ENCODE data around the gene SAA2. TPM values are rescaled to one million over a fixed set of nuclear protein-coding genes. Genes with fewer than 3 reads are reported as not detected.
"Not testable (repeated sequence)": the region's sequence is repeated elsewhere in the genome, so short reads cannot be mapped to it uniquely, and the experiment has no call there.

SAA2 gene
- total RNA-seq (1 to 10 TPM in 1 of 4 donors, under 1 TPM in 2, not detected in 1; 0.59 to 5.5 (median 0.97) TPM), polyA plus RNA-seq (14.9 TPM)
- long read RNA-seq, donor 1 = 0 reads
- long read RNA-seq, donor 2 = 0 reads
- long read RNA-seq, donor 3 = 0 reads
- long read RNA-seq, donor 4 = 0 reads

DNA sequence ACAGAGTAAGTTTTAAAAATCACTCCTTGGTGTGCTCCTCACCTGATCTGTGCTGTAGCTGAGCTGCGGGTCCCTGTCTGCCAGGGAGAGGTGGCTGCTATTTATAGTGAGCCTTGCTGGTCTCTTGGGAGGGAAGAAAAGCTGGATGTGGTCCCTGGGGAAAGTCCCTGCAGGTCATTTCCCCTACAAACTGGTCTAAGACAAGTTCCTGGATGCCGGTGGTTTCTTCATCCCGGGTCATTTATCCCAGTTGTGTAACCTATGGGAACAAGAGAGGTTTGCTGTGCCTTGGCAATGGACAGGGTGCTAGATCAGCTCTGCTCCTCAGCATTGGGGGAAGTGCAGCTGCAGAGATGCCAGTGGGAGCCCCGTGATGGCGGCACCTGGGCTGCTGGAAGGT is at the start of gene SAA2:
Gene SAA2, minus strand, starts transcription at position 108 of the 400 bp plus-strand sequence. CDS start 657 bp downstream, outside the sequence.
- 64% methylated on average over 5 of the region's 5 CpGs for WGBS
- H3K9me3 ChIP-seq (ENCODE audit: control insufficient read depth, low read length) = no peaks in the 10 kb centered on the region
- DNase-seq = no peak
- intact Hi-C loops (cut with DNase I) = no loop called here
- H3K4me1 ChIP-seq (ENCODE audit: control insufficient read depth, insufficient read depth, low read length) = no peaks in the 10 kb centered on the region
- no peak within 1 kb of the TSS for H3K4me3 ChIP-seq (ENCODE audit: low read length)
- H3K27ac ChIP-seq (ENCODE audit: low read length) = no peak within 1 kb of the TSS
- no peaks in the 10 kb centered on the region for H3K27me3 ChIP-seq (ENCODE audit: control insufficient read depth, insufficient read depth)
- no peak for ATAC-seq

DNA sequence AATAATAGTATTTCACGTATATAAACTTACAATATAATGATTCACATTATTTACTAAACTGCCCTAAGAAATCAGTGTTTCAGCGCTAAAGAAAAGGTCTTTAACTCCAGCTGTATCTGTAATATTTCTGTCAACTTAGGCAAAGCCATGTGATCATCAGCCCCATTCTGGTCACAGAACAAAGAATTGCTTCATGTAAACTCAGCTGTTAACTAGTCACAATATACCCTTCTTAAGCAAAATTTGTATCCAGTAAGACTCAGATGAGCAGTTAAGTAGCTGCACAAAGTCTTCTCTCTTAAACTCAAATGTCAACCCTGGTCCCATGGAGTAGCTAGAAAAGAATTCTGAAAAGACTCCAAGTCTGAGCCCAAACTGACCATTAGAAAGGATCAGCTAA is 46.8 kb upstream of the SAA2 start:
- DNase-seq (no peak), ATAC-seq (no peak)
- intact Hi-C loops (cut with DNase I) = no loop called here
- 90% methylated on average over 2 of the region's 2 CpGs for WGBS
- no peaks in the 10 kb centered on the region for H3K9me3 ChIP-seq (ENCODE audit: control insufficient read depth, low read length)
- H3K4me3 ChIP-seq (ENCODE audit: low read length) = no peak overlapping the region
- no peaks in the 10 kb centered on the region for H3K27me3 ChIP-seq (ENCODE audit: control insufficient read depth, insufficient read depth)
- H3K4me1 ChIP-seq (ENCODE audit: control insufficient read depth, insufficient read depth, low read length) = no peaks in the 10 kb centered on the region
- no peak overlapping the region for H3K27ac ChIP-seq (ENCODE audit: low read length)

DNA sequence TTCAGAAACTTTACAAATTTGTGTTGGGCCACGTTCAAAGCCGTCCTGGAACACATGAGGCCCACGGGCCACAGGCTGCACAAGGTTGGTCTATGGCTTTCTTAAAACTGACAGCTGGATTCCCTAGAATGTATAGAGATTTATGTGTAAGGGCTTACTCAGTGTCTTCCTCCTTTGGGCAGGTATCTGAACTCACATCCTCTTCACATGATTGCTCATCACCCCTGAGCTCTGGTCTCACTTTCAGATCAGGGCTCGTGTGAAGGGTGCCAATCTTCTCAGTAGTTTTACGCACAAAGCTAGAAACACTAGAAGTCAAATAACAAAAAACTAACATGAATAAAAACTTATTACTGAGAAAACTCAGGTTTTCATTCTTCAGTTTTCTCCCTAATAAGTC is 46.4 kb upstream of the SAA2 start:
- no peaks in the 10 kb centered on the region for H3K9me3 ChIP-seq (ENCODE audit: control insufficient read depth, low read length)
- no peak overlapping the region for H3K27ac ChIP-seq (ENCODE audit: low read length)
- no peaks in the 10 kb centered on the region for H3K4me1 ChIP-seq (ENCODE audit: control insufficient read depth, insufficient read depth, low read length)
- H3K27me3 ChIP-seq (ENCODE audit: control insufficient read depth, insufficient read depth) = no peaks in the 10 kb centered on the region
- 95% methylated on average over 5 of the region's 5 CpGs for WGBS
- ATAC-seq = no peak
- intact Hi-C loops (cut with DNase I) = no loop called here
- H3K4me3 ChIP-seq (ENCODE audit: low read length) = no peak overlapping the region
- DNase-seq = no peak

DNA sequence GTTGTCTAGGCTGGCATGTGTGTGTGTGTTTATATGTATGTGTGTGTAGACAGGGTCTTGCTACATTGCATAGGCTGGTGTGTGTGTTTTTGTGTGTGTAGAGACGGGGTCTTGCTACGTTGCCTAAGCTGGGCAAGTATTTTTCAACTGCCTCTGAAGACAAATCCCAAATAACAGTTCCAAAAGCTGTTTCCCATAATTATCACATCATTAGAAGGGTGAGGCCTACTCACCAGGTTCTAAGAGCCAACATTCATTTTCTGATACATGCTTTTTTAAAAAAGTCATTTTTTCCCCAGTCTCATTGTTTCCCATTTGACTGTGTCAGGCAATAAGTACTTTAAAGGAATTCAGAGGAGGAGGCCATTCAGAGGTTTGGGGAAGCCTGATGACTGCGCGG is 40.4 kb upstream of the SAA2 start:
- H3K27me3 ChIP-seq (ENCODE audit: control insufficient read depth, insufficient read depth) = no peaks in the 10 kb centered on the region
- WGBS = 98% methylated on average over 4 of the region's 4 CpGs

DNA sequence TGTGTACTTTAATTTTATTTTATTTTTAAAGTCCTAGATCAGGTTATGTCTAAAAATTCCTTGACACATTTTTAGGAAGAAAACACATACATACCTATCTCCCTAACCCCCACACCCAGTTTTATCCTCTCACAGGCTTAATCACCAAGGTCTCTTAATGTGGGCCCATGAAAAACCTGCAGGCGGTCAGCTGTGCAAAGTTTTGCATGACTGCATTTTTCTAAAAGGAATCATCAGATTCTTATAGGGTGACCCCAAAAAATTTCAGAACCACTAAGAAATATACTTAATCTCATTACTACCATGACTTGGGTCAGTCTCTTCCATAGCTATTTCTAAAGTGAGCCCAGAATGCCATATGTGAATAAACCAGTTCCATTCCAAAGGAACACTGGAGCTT is 37.4 kb upstream of the SAA2 start:
- intact Hi-C loops (cut with DNase I) = no loop called here
- Histone ChIP-seq H3K27ac (ENCODE audit: low read length) (no peak overlapping the region), H3K4me1 (ENCODE audit: control insufficient read depth, insufficient read depth, low read length) (no peaks in the 10 kb centered on the region), H3K9me3 (ENCODE audit: control insufficient read depth, low read length) (no peaks in the 10 kb centered on the region), H3K4me3 (ENCODE audit: low read length) (no peak overlapping the region), H3K27me3 (ENCODE audit: control insufficient read depth, insufficient read depth) (no peaks in the 10 kb centered on the region)
- ATAC-seq (no peak), DNase-seq (no peak)
- WGBS = 98% methylated on average over 1 of the region's 1 CpG

More for the DNA sequence above, 40.4 kb upstream of the SAA2 start:
- intact Hi-C loops (cut with DNase I) = no loop called here
- no peak for ATAC-seq
- DNase-seq = no peak
- Histone ChIP-seq H3K4me3 (ENCODE audit: low read length) (no peak overlapping the region), H3K9me3 (ENCODE audit: control insufficient read depth, low read length) (no peaks in the 10 kb centered on the region), H3K4me1 (ENCODE audit: control insufficient read depth, insufficient read depth, low read length) (no peaks in the 10 kb centered on the region), H3K27ac (ENCODE audit: low read length) (no peak overlapping the region)

DNA sequence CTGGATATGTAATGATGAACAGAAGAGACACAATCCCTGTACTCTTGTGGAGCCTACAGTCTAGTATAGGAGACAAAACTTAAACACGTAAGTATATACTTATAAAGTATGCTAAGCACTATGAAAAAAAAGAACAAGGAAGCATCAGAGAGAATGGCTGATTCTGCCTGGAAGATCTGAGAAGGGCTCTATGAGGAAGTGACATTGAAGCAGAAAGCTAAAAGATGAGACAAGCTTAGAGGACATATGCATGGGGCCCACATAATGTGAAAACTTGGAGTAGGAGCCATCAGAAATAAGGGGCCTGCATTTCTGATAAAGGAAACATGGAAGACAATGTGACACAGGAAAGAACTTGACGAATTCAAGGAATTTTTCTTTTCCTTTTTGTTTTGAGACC is 34.2 kb upstream of the SAA2 start:
- H3K27me3 ChIP-seq (ENCODE audit: control insufficient read depth, insufficient read depth) = no peaks in the 10 kb centered on the region
- no peak for ATAC-seq
- H3K4me1 ChIP-seq (ENCODE audit: control insufficient read depth, insufficient read depth, low read length) = no peaks in the 10 kb centered on the region
- no peak overlapping the region for H3K4me3 ChIP-seq (ENCODE audit: low read length)
- intact Hi-C loops (cut with DNase I) = no loop called here
- no peak overlapping the region for H3K27ac ChIP-seq (ENCODE audit: low read length)
- H3K9me3 ChIP-seq (ENCODE audit: control insufficient read depth, low read length) = no peaks in the 10 kb centered on the region
- 87% methylated on average over 2 of the region's 2 CpGs for WGBS
- no peak for DNase-seq

DNA sequence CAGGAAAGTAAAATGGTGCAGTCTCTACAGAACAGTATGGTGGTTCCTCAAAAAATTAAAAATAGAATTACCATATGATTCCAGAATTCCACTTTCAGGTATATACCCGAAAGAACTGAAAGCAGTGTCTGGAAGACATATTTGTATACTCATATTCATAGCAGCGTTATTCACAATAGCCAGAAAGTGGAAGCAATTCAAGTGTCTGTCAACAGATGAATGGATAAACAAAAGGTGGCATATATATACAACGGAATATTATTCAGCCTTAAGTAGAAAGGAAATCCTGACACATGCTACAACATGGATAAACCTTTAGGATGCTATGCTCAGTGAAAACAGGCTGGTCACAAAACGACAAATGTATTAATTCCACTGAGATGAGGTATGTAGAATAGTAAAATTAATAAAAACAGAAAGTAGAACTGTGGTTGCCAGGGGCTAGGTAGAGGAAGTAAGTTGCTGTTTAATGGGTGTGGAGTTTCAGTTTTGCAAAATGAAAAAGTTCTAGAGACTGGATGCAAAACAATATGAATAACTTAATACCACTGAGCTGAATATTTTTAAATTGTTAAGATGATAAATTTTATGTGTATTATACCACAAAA is 32.1 kb upstream of the SAA2 start:
- WGBS = 83% methylated on average over 4 of the region's 4 CpGs
- no peak for DNase-seq
- Histone ChIP-seq H3K9me3 (ENCODE audit: control insufficient read depth, low read length) (no peaks in the 10 kb centered on the region), H3K27ac (ENCODE audit: low read length) (no peak overlapping the region), H3K27me3 (ENCODE audit: control insufficient read depth, insufficient read depth) (no peaks in the 10 kb centered on the region), H3K4me1 (ENCODE audit: control insufficient read depth, insufficient read depth, low read length) (no peaks in the 10 kb centered on the region), H3K4me3 (ENCODE audit: low read length) (no peak overlapping the region)
- intact Hi-C loops (cut with DNase I) = no loop called here
- ATAC-seq = no peak

DNA sequence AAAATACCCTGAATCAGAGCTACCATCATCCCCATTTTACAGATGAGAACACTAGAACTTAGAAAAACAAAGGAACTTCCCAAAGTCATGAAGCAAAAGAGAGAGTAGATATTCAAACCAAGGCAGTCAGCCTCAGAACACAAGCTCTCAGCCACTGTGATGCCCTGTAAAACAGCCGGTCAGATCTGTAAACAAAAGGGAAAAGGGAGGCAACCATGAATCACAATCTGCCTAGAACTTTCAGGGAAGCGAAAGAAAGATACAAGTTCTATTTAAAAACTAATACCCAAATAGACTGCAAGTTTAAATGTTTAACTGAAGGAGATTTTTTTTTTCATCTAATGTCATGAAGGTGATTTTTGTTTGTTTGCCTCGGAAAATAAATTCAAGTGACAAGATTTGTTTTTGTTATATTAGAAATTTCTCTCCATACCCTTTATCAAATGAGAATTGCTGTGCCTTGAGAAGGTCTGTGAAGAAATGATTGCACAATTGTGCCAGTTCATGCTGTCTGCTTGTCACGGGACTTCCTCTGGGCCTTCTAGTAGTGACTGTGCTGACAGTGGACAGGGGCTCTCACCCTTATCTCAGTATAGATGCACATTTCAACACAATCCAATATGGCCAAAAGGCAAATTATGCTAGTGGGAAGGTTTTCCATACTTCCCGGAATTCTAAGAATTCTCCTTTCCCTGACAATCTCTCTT is 29.2 kb upstream of the SAA2 start:
- H3K27me3 ChIP-seq (ENCODE audit: control insufficient read depth, insufficient read depth) = no peaks in the 10 kb centered on the region
- H3K4me1 ChIP-seq (ENCODE audit: control insufficient read depth, insufficient read depth, low read length) = no peaks in the 10 kb centered on the region
- DNase-seq (no peak), ATAC-seq (peak; percentile 45 to 64)
- WGBS = 83% methylated on average over 5 of the region's 5 CpGs
- no peak overlapping the region for H3K4me3 ChIP-seq (ENCODE audit: low read length)
- no peak overlapping the region for H3K27ac ChIP-seq (ENCODE audit: low read length)
- H3K9me3 ChIP-seq (ENCODE audit: control insufficient read depth, low read length) = no peaks in the 10 kb centered on the region
- intact Hi-C loops (cut with DNase I) = no loop called here

DNA sequence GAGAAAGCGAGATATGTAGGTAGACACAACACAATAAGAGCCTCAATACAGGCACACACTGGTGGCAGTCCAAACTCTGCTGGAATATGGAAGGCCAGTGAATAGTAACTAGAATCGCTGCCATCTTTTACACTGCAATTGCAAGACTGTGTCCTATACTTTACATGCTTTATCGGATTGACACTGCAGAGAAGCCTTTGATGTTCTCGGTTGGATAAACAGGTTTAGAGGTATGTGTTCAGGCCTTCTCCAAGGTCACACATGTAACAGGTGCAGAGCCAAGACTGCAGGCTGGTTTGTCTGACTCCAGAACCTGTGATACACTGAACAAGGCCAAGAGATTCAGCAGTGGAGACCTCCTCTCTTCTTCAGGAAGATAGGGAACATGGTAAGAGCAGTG is 22.7 kb upstream of the SAA2 start:
- WGBS = 71% methylated on average over 4 of the region's 4 CpGs
- intact Hi-C loops (cut with DNase I) = no loop called here
- Histone ChIP-seq H3K9me3 (ENCODE audit: control insufficient read depth, low read length) (no peaks in the 10 kb centered on the region), H3K27me3 (ENCODE audit: control insufficient read depth, insufficient read depth) (no peaks in the 10 kb centered on the region), H3K4me1 (ENCODE audit: control insufficient read depth, insufficient read depth, low read length) (no peaks in the 10 kb centered on the region), H3K27ac (ENCODE audit: low read length) (no peak overlapping the region), H3K4me3 (ENCODE audit: low read length) (no peak overlapping the region)
- ATAC-seq (no peak), DNase-seq (no peak)

DNA sequence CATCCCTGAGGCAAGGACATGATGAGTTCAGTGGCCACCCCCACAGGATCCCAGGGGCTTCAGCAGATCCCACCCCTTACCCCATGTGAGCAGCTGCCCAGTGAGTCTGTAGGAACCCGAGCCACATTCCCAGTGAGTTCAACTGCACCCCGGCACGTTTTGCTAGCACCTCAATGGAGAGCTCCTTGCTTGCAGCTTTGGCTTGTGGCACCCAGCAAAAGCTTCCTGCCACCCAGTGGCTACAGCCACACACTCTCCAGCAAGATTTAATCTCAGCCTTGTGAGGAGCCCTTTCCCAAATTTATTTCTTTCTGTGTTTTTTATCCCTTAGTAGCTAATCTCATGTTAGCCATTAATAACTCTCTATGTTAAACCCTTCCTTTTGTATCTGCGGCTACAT is 21.6 kb upstream of the SAA2 start:
- Histone ChIP-seq H3K4me1 (ENCODE audit: control insufficient read depth, insufficient read depth, low read length) (peaks cover 2% of the 10 kb centered on the region), H3K27ac (ENCODE audit: low read length) (no peak overlapping the region), H3K27me3 (ENCODE audit: control insufficient read depth, insufficient read depth) (no peaks in the 10 kb centered on the region), H3K9me3 (ENCODE audit: control insufficient read depth, low read length) (no peaks in the 10 kb centered on the region), H3K4me3 (ENCODE audit: low read length) (no peak overlapping the region)
- DNase-seq (no peak), ATAC-seq (no peak)
- intact Hi-C loops (cut with DNase I) = no loop called here
- 75% methylated on average over 4 of the region's 4 CpGs for WGBS

DNA sequence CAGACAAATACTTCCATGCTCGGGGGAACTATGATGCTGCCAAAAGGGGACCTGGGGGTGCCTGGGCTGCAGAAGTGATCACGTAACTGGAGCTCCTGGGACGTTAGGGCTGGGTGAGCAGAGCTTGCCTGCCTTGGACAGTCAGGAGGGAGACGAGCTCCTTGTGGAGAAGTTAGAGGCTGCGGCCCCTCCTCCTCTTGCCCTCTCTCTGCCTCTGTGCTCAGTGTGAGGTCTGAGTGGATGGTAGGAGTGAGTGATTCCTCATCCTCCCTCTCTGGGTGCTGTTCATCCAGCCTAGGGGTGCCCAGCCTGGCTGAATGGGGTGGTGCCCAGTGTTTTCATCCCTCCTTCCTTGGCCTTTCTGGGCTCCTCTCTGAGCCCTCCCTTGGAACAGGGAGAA is 20.8 kb upstream of the SAA2 start:
- H3K27ac ChIP-seq (ENCODE audit: low read length); intact Hi-C loops (cut with DNase I); H3K9me3 ChIP-seq (ENCODE audit: control insufficient read depth, low read length); H3K27me3 ChIP-seq (ENCODE audit: control insufficient read depth, insufficient read depth); H3K4me3 ChIP-seq (ENCODE audit: low read length); H3K4me1 ChIP-seq (ENCODE audit: control insufficient read depth, insufficient read depth, low read length); DNase-seq: not testable (repeated sequence)
- WGBS = 69% methylated on average over 3 of the region's 5 CpGs
- ATAC-seq = peak in 1 of 2 donors; percentile 27
